ENCODE results near the gene OR5M10. TPM values are rescaled to one million over a fixed set of nuclear protein-coding genes. Genes with fewer than 3 reads are reported as not detected.

Gene OR5M10
- polyA plus RNA-seq, 2 of the 4 experiments (the other 2 are of a cell fraction) = not detected

- TF ChIP-seq, protein P1, sequence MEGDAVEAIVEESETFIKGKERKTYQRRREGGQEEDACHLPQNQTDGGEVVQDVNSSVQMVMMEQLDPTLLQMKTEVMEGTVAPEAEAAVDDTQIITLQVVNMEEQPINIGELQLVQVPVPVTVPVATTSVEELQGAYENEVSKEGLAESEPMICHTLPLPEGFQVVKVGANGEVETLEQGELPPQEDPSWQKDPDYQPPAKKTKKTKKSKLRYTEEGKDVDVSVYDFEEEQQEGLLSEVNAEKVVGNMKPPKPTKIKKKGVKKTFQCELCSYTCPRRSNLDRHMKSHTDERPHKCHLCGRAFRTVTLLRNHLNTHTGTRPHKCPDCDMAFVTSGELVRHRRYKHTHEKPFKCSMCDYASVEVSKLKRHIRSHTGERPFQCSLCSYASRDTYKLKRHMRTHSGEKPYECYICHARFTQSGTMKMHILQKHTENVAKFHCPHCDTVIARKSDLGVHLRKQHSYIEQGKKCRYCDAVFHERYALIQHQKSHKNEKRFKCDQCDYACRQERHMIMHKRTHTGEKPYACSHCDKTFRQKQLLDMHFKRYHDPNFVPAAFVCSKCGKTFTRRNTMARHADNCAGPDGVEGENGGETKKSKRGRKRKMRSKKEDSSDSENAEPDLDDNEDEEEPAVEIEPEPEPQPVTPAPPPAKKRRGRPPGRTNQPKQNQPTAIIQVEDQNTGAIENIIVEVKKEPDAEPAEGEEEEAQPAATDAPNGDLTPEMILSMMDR (IDR thresholded peaks at IDR 0.05) = no peak
- TF ChIP-seq JUN (IDR thresholded peaks at IDR 0.05) (no peak), KDM1A (IDR thresholded peaks at IDR 0.05; ENCODE audit: low read depth) (no peak), NFE2L2 (conservative IDR thresholded peaks at IDR 0.05; ENCODE audit: low read length) (no peak), ZC3H11A (IDR thresholded peaks at IDR 0.05) (no peak), ZFP36 (IDR thresholded peaks at IDR 0.05; ENCODE audit: borderline replicate concordance, partially characterized antibody) (no peak)
These were observed 44.3 kb downstream of the OR5M10 start (continued) for GRCh38 chr11:56533054-56533740.

DNA sequence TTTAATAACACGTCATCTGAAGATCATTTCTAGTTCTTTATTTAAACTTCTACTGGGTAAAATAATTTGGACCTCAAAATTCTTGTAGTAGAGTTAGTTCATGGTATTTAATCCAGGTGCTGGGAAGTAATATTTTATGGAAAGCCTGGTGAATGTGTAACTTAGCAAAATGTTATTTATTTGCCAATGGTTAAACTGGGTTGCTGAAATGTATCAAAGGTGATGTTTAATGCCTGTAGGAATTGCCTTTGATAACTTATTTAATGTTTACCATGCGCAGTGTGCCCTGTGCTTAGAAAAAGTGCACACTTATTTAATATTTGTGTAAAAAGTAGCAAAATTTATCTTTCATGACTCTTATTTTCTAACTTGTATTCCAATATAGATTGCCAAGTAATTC lies 45.7 kb downstream of the OR5M10 start:
- 16% methylated on average over 2 of the region's 2 CpGs for WGBS (ENCODE audit: missing lambda C conversion rate)
- no peak for TF ChIP-seq POLR2AphosphoS2 (conservative IDR thresholded peaks at IDR 0.05; ENCODE audit: low read length)
- TF ChIP-seq CHD2 (IDR thresholded peaks at IDR 0.05; ENCODE audit: low read length, partially characterized antibody) = no peak
- TF ChIP-seq JUNB (IDR thresholded peaks at IDR 0.05) = no peak
- no peak for TF ChIP-seq ZFP36 (IDR thresholded peaks at IDR 0.05; ENCODE audit: borderline replicate concordance, partially characterized antibody)
- TF ChIP-seq KDM5A (IDR thresholded peaks at IDR 0.05) = no peak
- no peak for TF ChIP-seq NPAS2 (CRISPR knock-in tag; IDR thresholded peaks at IDR 0.05; ENCODE audit: borderline replicate concordance)
- TF ChIP-seq CHD4 (IDR thresholded peaks at IDR 0.05; ENCODE audit: borderline replicate concordance) = no peak
- no peak for TF ChIP-seq RFX5 (IDR thresholded peaks at IDR 0.05)
- TF ChIP-seq HOXA7 (CRISPR knock-in tag; IDR thresholded peaks at IDR 0.05) = no peak
- TF ChIP-seq, protein P2, sequence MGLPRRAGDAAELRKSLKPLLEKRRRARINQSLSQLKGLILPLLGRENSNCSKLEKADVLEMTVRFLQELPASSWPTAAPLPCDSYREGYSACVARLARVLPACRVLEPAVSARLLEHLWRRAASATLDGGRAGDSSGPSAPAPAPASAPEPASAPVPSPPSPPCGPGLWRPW (IDR thresholded peaks at IDR 0.05) = no peak
- no peak for TF ChIP-seq CBX2 (IDR thresholded peaks at IDR 0.05; ENCODE audit: borderline replicate concordance, low read depth)
- TF ChIP-seq, protein P3, sequence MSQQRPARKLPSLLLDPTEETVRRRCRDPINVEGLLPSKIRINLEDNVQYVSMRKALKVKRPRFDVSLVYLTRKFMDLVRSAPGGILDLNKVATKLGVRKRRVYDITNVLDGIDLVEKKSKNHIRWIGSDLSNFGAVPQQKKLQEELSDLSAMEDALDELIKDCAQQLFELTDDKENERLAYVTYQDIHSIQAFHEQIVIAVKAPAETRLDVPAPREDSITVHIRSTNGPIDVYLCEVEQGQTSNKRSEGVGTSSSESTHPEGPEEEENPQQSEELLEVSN (IDR thresholded peaks at IDR 0.05; ENCODE audit: borderline replicate concordance, low read depth) = no peak
- no peak for TF ChIP-seq PHF8 (IDR thresholded peaks at IDR 0.05; ENCODE audit: borderline replicate concordance, low read depth)
- no peak for TF ChIP-seq USF2 (IDR thresholded peaks at IDR 0.05)
- TF ChIP-seq MAZ (IDR thresholded peaks at IDR 0.05; ENCODE audit: borderline replicate concordance, low read depth, low read length) = no peak
- no peak for TF ChIP-seq FOSL2 (IDR thresholded peaks at IDR 0.05)
- TF ChIP-seq FOSL2 (CRISPR knock-in tag; IDR thresholded peaks at IDR 0.05) = no peak
- Histone ChIP-seq H3K9me3 (no peaks in the 10 kb centered on the region), H3K4me2 (no peak overlapping the region), H3K27ac (no peak overlapping the region), H3K4me3 (no peak overlapping the region), H3K4me1 (no peaks in the 10 kb centered on the region)
- ChIA-PET CTCF (no interaction called here), POLR2A (no interaction called here)
- DNase-seq (ENCODE audit: low read depth in 1 of 2, low spot score in 1 of 2) = no peak
- no peak for FAIRE-seq
- no peak for ATAC-seq

Other genes with a start within 250 kb of the OR5M10 start
- not detected in 2 replicates for gene OR8K1, start 231.7 kb downstream of the OR5M10 start, polyA plus RNA-seq (2011; rRNA removed)
- not detected in 3 replicates for gene OR8K1, start 231.7 kb downstream of the OR5M10 start, polyA plus RNA-seq (2017; fragmentation: RNase III; extraction: RNeasy Plus Mini Kit Qiagen cat#74134 plus additional on column Dnase treatment)
- gene OR8J1, start 223.4 kb downstream of the OR5M10 start, polyA plus RNA-seq (2011; rRNA removed) = not detected in 2 replicates
- not detected in 3 replicates for gene OR8J1, start 223.4 kb downstream of the OR5M10 start, polyA plus RNA-seq (2017; fragmentation: RNase III; extraction: RNeasy Plus Mini Kit Qiagen cat#74134 plus additional on column Dnase treatment)
- gene OR8U1, start 202.1 kb downstream of the OR5M10 start, polyA plus RNA-seq (2011; rRNA removed) = not detected in 2 replicates
- not detected in 3 replicates for gene OR8U1, start 202.1 kb downstream of the OR5M10 start, polyA plus RNA-seq (2017; fragmentation: RNase III; extraction: RNeasy Plus Mini Kit Qiagen cat#74134 plus additional on column Dnase treatment)
- not detected in 2 replicates for gene OR5AL1, start 165.0 kb downstream of the OR5M10 start, polyA plus RNA-seq (2011; rRNA removed)
- gene OR5AL1, start 165.0 kb downstream of the OR5M10 start, polyA plus RNA-seq (2017; fragmentation: RNase III; extraction: RNeasy Plus Mini Kit Qiagen cat#74134 plus additional on column Dnase treatment) = not detected in 3 replicates
- gene OR5M3, start 104.4 kb downstream of the OR5M10 start, polyA plus RNA-seq (2011; rRNA removed) = not detected in 2 replicates
- gene OR5M3, start 104.4 kb downstream of the OR5M10 start, polyA plus RNA-seq (2017; fragmentation: RNase III; extraction: RNeasy Plus Mini Kit Qiagen cat#74134 plus additional on column Dnase treatment) = not detected in 3 replicates
- gene OR5M8, start 86.4 kb downstream of the OR5M10 start, polyA plus RNA-seq (2011; rRNA removed) = not detected in 2 replicates
- gene OR5M8, start 86.4 kb downstream of the OR5M10 start, polyA plus RNA-seq (2017; fragmentation: RNase III; extraction: RNeasy Plus Mini Kit Qiagen cat#74134 plus additional on column Dnase treatment) = not detected in 3 replicates
- gene OR5M11, start 34.5 kb downstream of the OR5M10 start, polyA plus RNA-seq (2011; rRNA removed) = not detected in 2 replicates
- gene OR5M11, start 34.5 kb downstream of the OR5M10 start, polyA plus RNA-seq (2017; fragmentation: RNase III; extraction: RNeasy Plus Mini Kit Qiagen cat#74134 plus additional on column Dnase treatment) = not detected in 3 replicates
- gene OR5M1, start 37.2 kb upstream of the OR5M10 start, polyA plus RNA-seq (2011; rRNA removed) = not detected in 2 replicates
- not detected in 3 replicates for gene OR5M1, start 37.2 kb upstream of the OR5M10 start, polyA plus RNA-seq (2017; fragmentation: RNase III; extraction: RNeasy Plus Mini Kit Qiagen cat#74134 plus additional on column Dnase treatment)
- gene OR5AP2, start 64.7 kb upstream of the OR5M10 start, polyA plus RNA-seq (2011; rRNA removed) = not detected in 2 replicates
- gene OR5AP2, start 64.7 kb upstream of the OR5M10 start, polyA plus RNA-seq (2017; fragmentation: RNase III; extraction: RNeasy Plus Mini Kit Qiagen cat#74134 plus additional on column Dnase treatment) = not detected in 3 replicates
- gene OR5AR1, start 86.0 kb upstream of the OR5M10 start, polyA plus RNA-seq (2011; rRNA removed) = not detected in 2 replicates
- not detected in 3 replicates for gene OR5AR1, start 86.0 kb upstream of the OR5M10 start, polyA plus RNA-seq (2017; fragmentation: RNase III; extraction: RNeasy Plus Mini Kit Qiagen cat#74134 plus additional on column Dnase treatment)
- gene OR9G1, start 121.4 kb upstream of the OR5M10 start, polyA plus RNA-seq (2011; rRNA removed) = not detected in 2 replicates
- not detected in 3 replicates for gene OR9G1, start 121.4 kb upstream of the OR5M10 start, polyA plus RNA-seq (2017; fragmentation: RNase III; extraction: RNeasy Plus Mini Kit Qiagen cat#74134 plus additional on column Dnase treatment)
- gene OR9G4, start 171.0 kb upstream of the OR5M10 start, polyA plus RNA-seq (2011; rRNA removed) = not detected in 2 replicates
- not detected in 3 replicates for gene OR9G4, start 171.0 kb upstream of the OR5M10 start, polyA plus RNA-seq (2017; fragmentation: RNase III; extraction: RNeasy Plus Mini Kit Qiagen cat#74134 plus additional on column Dnase treatment)

Measured in A549 (cell line).